ENCODE results near the gene HECTD1.
"Not testable (repeated sequence)": the region's sequence is repeated elsewhere in the genome, so short reads cannot be mapped to it uniquely, and the experiment has no call there.

Gene HECTD1

GRCh38 chr14:31057035-31057434 is 150.6 kb downstream of the HECTD1 start:
- DNase-seq (ENCODE audit: low read depth in 1 of 2, low spot score in 1 of 2): no peak

GRCh38 chr14:31052905-31053586 is 154.5 kb downstream of the HECTD1 start:
- DNase-seq (ENCODE audit: low read depth in 1 of 2, low spot score in 1 of 2): not testable (repeated sequence)

- no peak for DNase-seq (ENCODE audit: low read depth in 1 of 2, low spot score in 1 of 2)
These were observed 156.1 kb downstream of the HECTD1 start for GRCh38 chr14:31051511-31051910.

DNA sequence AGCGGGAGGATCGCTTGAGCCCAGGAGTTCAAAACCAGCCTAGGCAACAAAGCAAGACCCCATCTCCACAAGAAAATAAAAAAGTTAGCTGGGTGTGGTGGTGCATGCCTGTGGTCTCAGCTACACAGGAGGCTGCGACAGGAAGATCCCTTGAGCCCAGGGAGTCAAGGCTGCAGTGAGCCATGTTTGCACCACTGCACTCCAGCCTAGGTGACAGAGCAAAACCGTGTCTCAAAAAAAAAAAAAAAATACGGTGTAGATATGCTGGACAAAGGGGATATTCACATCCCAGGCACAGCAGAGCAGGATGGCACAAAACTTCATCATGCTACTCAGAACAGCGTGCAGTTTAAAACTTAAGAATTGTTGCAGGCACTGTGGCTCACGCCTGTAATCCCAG is 156.6 kb downstream of the HECTD1 start:
- DNase-seq (ENCODE audit: low read depth in 1 of 2, low spot score in 1 of 2): no peak
